ENCODE data around the gene TRERF1.

The TRERF1 gene

GRCh38 chr6:42405021-42405420 lies 46.7 kb downstream of the TRERF1 start:
- TF ChIP-seq CTCF (IDR thresholded peaks at IDR 0.05; ENCODE audit: insufficient read depth, low read depth, low read length, missing control alignments): no peak
- H3K4me3 ChIP-seq (ENCODE audit: low read depth, low read length): no peak overlapping the region
- DNase-seq (ENCODE audit: low read depth): no peak

GRCh38 chr6:42404484-42404883 lies 47.2 kb downstream of the TRERF1 start:
- no peak for DNase-seq (ENCODE audit: low read depth)
- H3K4me3 ChIP-seq (ENCODE audit: low read depth, low read length): no peak overlapping the region
- TF ChIP-seq CTCF (IDR thresholded peaks at IDR 0.05; ENCODE audit: insufficient read depth, low read depth, low read length, missing control alignments): no peak

GRCh38 chr6:42403831-42404230 lies 47.9 kb downstream of the TRERF1 start:
- no peak for TF ChIP-seq CTCF (IDR thresholded peaks at IDR 0.05; ENCODE audit: insufficient read depth, low read depth, low read length, missing control alignments)
- H3K4me3 ChIP-seq (ENCODE audit: low read depth, low read length): no peak overlapping the region
- no peak for DNase-seq (ENCODE audit: low read depth)

GRCh38 chr6:42403421-42403820 lies 48.3 kb downstream of the TRERF1 start:
- DNase-seq (ENCODE audit: low read depth): no peak
- no peak for TF ChIP-seq CTCF (IDR thresholded peaks at IDR 0.05; ENCODE audit: insufficient read depth, low read depth, low read length, missing control alignments)
- no peak overlapping the region for H3K4me3 ChIP-seq (ENCODE audit: low read depth, low read length)

DNA sequence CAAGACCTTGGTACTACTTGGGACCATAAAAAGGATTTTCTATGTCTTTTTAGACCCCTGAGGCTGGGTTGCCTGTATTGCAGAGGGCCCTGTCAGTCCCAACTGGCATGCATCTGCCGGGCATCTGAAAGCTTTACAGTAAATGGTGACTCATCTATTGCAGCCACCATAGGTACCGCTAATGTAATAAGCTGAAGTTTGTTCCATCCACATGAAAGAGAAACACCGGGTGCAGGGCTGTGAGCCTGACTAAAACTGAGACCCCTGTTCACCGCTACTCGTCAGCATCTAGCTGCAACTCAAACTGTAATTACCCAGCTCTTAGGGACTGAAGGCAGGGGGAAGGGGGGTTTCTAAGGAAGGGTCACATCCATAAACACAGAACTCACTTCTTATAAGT lies 49.5 kb downstream of the TRERF1 start:
- DNase-seq (ENCODE audit: low read depth): peak; percentile 92
- TF ChIP-seq CTCF (IDR thresholded peaks at IDR 0.05; ENCODE audit: insufficient read depth, low read depth, low read length, missing control alignments): no peak
- no peak overlapping the region for H3K4me3 ChIP-seq (ENCODE audit: low read depth, low read length)

DNA sequence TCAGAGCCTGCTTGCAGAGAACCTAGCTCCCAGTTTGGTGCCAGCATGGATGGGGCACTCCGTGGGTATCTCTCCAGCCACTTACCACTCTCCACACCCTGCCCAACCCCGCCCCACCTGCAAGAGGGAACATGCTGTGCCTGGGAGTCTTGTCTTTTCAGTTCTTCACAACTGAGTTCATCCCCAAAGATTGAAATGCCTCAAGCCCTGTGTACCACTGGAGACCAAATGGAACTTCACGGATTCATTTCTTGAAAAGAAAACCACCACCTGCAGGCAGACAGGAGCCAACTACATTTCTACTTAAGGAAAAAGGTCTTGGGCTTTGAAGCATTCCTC lies 50.1 kb downstream of the TRERF1 start:
- no peak for DNase-seq (ENCODE audit: low read depth)
- no peak for TF ChIP-seq CTCF (IDR thresholded peaks at IDR 0.05; ENCODE audit: insufficient read depth, low read depth, low read length, missing control alignments)
- no peak overlapping the region for H3K4me3 ChIP-seq (ENCODE audit: low read depth, low read length)

- H3K4me3 ChIP-seq (ENCODE audit: low read depth, low read length): no peak overlapping the region
- no peak for DNase-seq (ENCODE audit: low read depth)
- TF ChIP-seq CTCF (IDR thresholded peaks at IDR 0.05; ENCODE audit: insufficient read depth, low read depth, low read length, missing control alignments): no peak
Measured at GRCh38 chr6:42400886-42401612, 50.7 kb downstream of the TRERF1 start.
